ENCODE data around the gene PHEX.
"Not testable (repeated sequence)": the region's sequence is repeated elsewhere in the genome, so short reads cannot be mapped to it uniquely, and the experiment has no call there.

The PHEX gene

DNA sequence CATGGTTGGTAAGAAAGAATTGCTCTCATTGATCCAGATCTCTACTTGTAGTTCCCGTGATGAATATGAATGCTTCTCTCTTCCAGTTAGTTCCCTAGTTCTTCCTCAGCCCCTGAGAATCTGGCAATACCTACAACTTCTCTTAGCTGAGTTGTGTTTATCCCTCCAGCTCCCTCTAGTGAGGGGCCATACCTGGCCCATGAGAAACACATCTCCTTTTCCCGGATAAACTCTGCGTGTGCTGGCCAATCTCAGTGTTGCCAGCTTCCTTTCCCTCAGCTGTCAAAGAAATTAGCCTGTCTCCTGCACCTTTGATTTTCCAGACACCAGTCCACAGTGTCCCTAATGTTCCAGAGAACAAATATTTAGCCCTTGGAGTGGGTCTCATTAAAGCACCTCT, 246.2 kb downstream of the PHEX start:
- TF ChIP-seq EZH2 (optimal IDR thresholded peaks at IDR 0.05; ENCODE audit: low read depth, low read length) = no peak
- TF ChIP-seq, protein P1, sequence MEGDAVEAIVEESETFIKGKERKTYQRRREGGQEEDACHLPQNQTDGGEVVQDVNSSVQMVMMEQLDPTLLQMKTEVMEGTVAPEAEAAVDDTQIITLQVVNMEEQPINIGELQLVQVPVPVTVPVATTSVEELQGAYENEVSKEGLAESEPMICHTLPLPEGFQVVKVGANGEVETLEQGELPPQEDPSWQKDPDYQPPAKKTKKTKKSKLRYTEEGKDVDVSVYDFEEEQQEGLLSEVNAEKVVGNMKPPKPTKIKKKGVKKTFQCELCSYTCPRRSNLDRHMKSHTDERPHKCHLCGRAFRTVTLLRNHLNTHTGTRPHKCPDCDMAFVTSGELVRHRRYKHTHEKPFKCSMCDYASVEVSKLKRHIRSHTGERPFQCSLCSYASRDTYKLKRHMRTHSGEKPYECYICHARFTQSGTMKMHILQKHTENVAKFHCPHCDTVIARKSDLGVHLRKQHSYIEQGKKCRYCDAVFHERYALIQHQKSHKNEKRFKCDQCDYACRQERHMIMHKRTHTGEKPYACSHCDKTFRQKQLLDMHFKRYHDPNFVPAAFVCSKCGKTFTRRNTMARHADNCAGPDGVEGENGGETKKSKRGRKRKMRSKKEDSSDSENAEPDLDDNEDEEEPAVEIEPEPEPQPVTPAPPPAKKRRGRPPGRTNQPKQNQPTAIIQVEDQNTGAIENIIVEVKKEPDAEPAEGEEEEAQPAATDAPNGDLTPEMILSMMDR (IDR thresholded peaks at IDR 0.05; ENCODE audit: low read length) = no peak
- TF ChIP-seq EZH2phosphoT487 (IDR thresholded peaks at IDR 0.05; ENCODE audit: low read length) = no peak
- Histone ChIP-seq H3K79me2 (ENCODE audit: low read length) (no peaks in the 10 kb centered on the region), H3K27ac (ENCODE audit: low read length) (no peak overlapping the region), H3K9ac (ENCODE audit: low read length) (no peak overlapping the region), H3F3A (ENCODE audit: insufficient read depth, low read length) (no peaks in the 10 kb centered on the region), H3K27me3 (replicated peaks; ENCODE audit: insufficient read depth, low read length) (no peaks in the 10 kb centered on the region), H3K9me3 (replicated peaks; ENCODE audit: insufficient read depth, low read length) (no peaks in the 10 kb centered on the region), H3K4me1 (ENCODE audit: low read length) (no peaks in the 10 kb centered on the region), H3K36me3 (replicated peaks; ENCODE audit: insufficient read depth, low read length) (no peaks in the 10 kb centered on the region), H4K20me1 (ENCODE audit: insufficient read depth, low read length) (no peaks in the 10 kb centered on the region), H3K4me2 (ENCODE audit: low read depth, low read length) (no peak overlapping the region), H3K9me2 (replicated peaks; ENCODE audit: insufficient read depth, low read length) (no peaks in the 10 kb centered on the region), H3K4me3 (ENCODE audit: low read length) (no peak overlapping the region), H2AFZ (ENCODE audit: low read length) (no peak overlapping the region)
- no peak for DNase-seq

DNA sequence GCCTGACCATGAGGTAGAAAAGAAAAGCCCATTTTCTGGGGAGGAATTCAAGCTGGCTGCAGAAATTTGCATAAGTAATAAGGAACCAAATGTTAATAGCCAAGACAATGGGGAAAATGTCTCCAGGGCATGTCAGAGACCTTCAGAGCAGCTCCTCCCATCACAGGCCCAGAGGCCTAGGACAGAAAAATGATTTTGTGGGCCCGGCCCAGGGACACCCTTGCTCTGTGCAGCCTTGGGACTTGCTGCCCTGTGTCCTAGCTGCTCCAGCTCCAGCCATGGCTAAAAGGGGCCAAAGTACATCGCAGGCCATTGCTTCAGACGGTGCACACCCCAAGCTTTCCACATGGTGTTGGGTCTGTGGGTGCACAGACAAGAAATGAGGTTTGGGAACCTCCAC, 257.1 kb downstream of the PHEX start:
- H3K36me3 ChIP-seq (replicated peaks; ENCODE audit: insufficient read depth, low read length); H3K79me2 ChIP-seq (ENCODE audit: low read length): not testable (repeated sequence)

DNA sequence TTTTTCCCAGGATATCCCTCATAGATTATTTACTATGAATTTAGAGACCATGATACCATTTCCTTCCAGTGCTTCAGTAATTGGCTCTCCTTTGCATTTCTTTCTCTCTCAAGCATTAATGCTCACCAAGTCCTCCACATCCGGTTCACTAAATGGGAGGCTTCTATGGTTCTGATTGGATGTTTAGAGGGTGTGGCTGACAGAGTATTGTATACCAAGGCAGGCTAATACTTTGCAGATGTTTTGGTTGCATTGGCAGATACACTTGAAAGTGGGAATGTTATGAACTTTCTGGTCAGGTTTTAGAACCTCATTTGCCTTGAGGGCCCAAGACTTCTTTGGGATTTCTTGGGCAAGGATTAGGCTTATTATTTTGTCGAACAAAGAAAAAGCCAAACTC, 264.7 kb downstream of the PHEX start:
- Histone ChIP-seq H3K4me3 (ENCODE audit: low read length) (no peak overlapping the region), H3K36me3 (replicated peaks; ENCODE audit: insufficient read depth, low read length) (no peaks in the 10 kb centered on the region), H3K4me2 (ENCODE audit: low read depth, low read length) (no peak overlapping the region), H3K27me3 (replicated peaks; ENCODE audit: insufficient read depth, low read length) (no peaks in the 10 kb centered on the region), H3K4me1 (ENCODE audit: low read length) (peaks cover 13% of the 10 kb centered on the region), H3K27ac (ENCODE audit: low read length) (no peak overlapping the region), H3K9me3 (replicated peaks; ENCODE audit: insufficient read depth, low read length) (no peaks in the 10 kb centered on the region), H2AFZ (ENCODE audit: low read length) (no peak overlapping the region), H3K79me2 (ENCODE audit: low read length) (no peaks in the 10 kb centered on the region), H4K20me1 (ENCODE audit: insufficient read depth, low read length) (no peaks in the 10 kb centered on the region), H3F3A (ENCODE audit: insufficient read depth, low read length) (0 out of 2 replicates have a peak, but pooled peaks cover 3% of the 10 kb centered on the region), H3K9me2 (replicated peaks; ENCODE audit: insufficient read depth, low read length) (no peaks in the 10 kb centered on the region), H3K9ac (ENCODE audit: low read length) (no peak overlapping the region)
- no peak for TF ChIP-seq EZH2 (optimal IDR thresholded peaks at IDR 0.05; ENCODE audit: low read depth, low read length)
- no peak for TF ChIP-seq EZH2phosphoT487 (IDR thresholded peaks at IDR 0.05; ENCODE audit: low read length)
- TF ChIP-seq, protein P1 (IDR thresholded peaks at IDR 0.05; ENCODE audit: low read length) = no peak
- DNase-seq = no peak

More for the DNA sequence above, 257.1 kb downstream of the PHEX start:
- H2AFZ ChIP-seq (ENCODE audit: low read length); H3K27ac ChIP-seq (ENCODE audit: low read length); H3K9ac ChIP-seq (ENCODE audit: low read length); H4K20me1 ChIP-seq (ENCODE audit: insufficient read depth, low read length); H3F3A ChIP-seq (ENCODE audit: insufficient read depth, low read length); H3K27me3 ChIP-seq (replicated peaks; ENCODE audit: insufficient read depth, low read length); DNase-seq; H3K4me3 ChIP-seq (ENCODE audit: low read length); H3K9me2 ChIP-seq (replicated peaks; ENCODE audit: insufficient read depth, low read length); H3K4me1 ChIP-seq (ENCODE audit: low read length); H3K4me2 ChIP-seq (ENCODE audit: low read depth, low read length); H3K9me3 ChIP-seq (replicated peaks; ENCODE audit: insufficient read depth, low read length): not testable (repeated sequence)

DNA sequence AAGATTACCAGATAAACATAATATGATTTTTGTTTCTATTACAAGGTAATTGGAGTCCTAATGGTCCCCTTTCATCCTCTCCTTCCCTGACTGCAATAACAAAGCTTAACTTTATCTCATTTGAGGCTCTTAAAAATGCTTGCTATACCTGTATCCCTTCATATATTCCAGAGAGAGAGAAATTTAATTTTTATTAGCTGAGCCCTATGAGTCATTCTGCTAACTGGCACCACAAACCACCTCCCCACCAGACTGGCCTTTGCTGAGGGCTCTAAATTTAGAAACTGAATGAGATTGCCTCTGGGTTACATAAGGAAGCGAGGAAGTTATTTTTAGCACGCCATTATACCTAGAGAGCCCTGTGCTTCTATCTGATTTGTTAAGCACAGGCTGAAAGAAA, 268.0 kb downstream of the PHEX start:
- no peaks in the 10 kb centered on the region for H4K20me1 ChIP-seq (ENCODE audit: insufficient read depth, low read length)
- peaks cover 13% of the 10 kb centered on the region for H3K4me1 ChIP-seq (ENCODE audit: low read length)
- H3K27ac ChIP-seq (ENCODE audit: low read length) = peak overlapping the region; percentile 8; the same call in 1 of the 2 replicates
- no peaks in the 10 kb centered on the region for H3K79me2 ChIP-seq (ENCODE audit: low read length)
- no peaks in the 10 kb centered on the region for H3K9me2 ChIP-seq (replicated peaks; ENCODE audit: insufficient read depth, low read length)
- peak overlapping the region; percentile 60 for H3K4me2 ChIP-seq (ENCODE audit: low read depth, low read length)
- TF ChIP-seq, protein P1 (IDR thresholded peaks at IDR 0.05; ENCODE audit: low read length) = no peak
- TF ChIP-seq EZH2 (optimal IDR thresholded peaks at IDR 0.05; ENCODE audit: low read depth, low read length) = no peak
- TF ChIP-seq EZH2phosphoT487 (IDR thresholded peaks at IDR 0.05; ENCODE audit: low read length) = no peak
- peak; percentile 73 for DNase-seq
- no peak overlapping the region for H3K9ac ChIP-seq (ENCODE audit: low read length)
- H3K4me3 ChIP-seq (ENCODE audit: low read length) = peak overlapping the region; percentile 23; the same call in 1 of the 2 replicates
- 0 out of 2 replicates have a peak, but pooled peaks cover 3% of the 10 kb centered on the region for H3F3A ChIP-seq (ENCODE audit: insufficient read depth, low read length)
- H3K9me3 ChIP-seq (replicated peaks; ENCODE audit: insufficient read depth, low read length) = no peaks in the 10 kb centered on the region
- no peaks in the 10 kb centered on the region for H3K36me3 ChIP-seq (replicated peaks; ENCODE audit: insufficient read depth, low read length)
- 0 out of 2 replicates have a peak overlapping the region, but pooled peaks have one; percentile 38 for H2AFZ ChIP-seq (ENCODE audit: low read length)
- H3K27me3 ChIP-seq (replicated peaks; ENCODE audit: insufficient read depth, low read length) = no peaks in the 10 kb centered on the region

Measured in MM.1S (cell line).